H1 (cell line): ENCODE data around the gene TMEM250. TPM values are rescaled to one million over a fixed set of nuclear protein-coding genes. Genes with fewer than 3 reads are reported as not detected.

Experiments
- CTCF ChIA-PET: fragments of 300-600 bp; sonication (Branson Sonifier 250); formaldehyde crosslinking; loops from one replicate; lab custom pipeline; 2021; ENCODE audit not compliant: partially characterized antibody; lab: Charles Lee
- POLR2A ChIA-PET: fragments of 300-600 bp; sonication (Branson Sonifier 250); formaldehyde crosslinking; loops from one replicate; lab custom pipeline; 2021; ENCODE audit warnings: inconsistent platforms; ENCODE audit not compliant: partially characterized antibody; lab: Charles Lee
- DNase-seq, 2 experiments: peaks; one replicate each; pipeline versions ENCODE4 v3.0.0 to v3.0.0-alpha.2; 2010 to 2022; ENCODE audit warnings: low spot score in 2 of 2, low read depth in 1 of 2, mixed read lengths in 1 of 2
- FAIRE-seq: peaks from 2 replicates; lab custom pipeline; 2011; peaks lifted over from hg19 to GRCh38; lab: Jason Lieb, UNC
- H2AFZ ChIP-seq: 2 replicates; pipeline ENCODE4 v1.8.1; 2012; ENCODE audit warnings: low read length, inconsistent platforms
- H2AK5ac ChIP-seq: 2 replicates; pipeline ENCODE4 v1.6.1; 2013; ENCODE audit warnings: low read depth, low read length
- H2BK120ac ChIP-seq: replicated peaks from 2 replicates; pipeline ENCODE3; 2013; ENCODE audit warnings: low read depth, low read length, inconsistent platforms
- H2BK12ac ChIP-seq: 2 replicates; pipeline ENCODE4 v1.6.1; 2013; ENCODE audit warnings: low read depth, low read length
- H2BK15ac ChIP-seq: 2 replicates; pipeline ENCODE4 v1.6.1; 2013; ENCODE audit warnings: low read length
- H2BK20ac ChIP-seq: 2 replicates; pipeline ENCODE4 v1.6.1; 2013; ENCODE audit warnings: low read length
- H2BK5ac ChIP-seq: 2 replicates; pipeline ENCODE4 v1.6.1; 2013; ENCODE audit warnings: low read depth, low read length
- H3K14ac ChIP-seq: 2 replicates; pipeline ENCODE4 v1.6.1; 2013; ENCODE audit warnings: inconsistent platforms; ENCODE audit not compliant: insufficient read length
- H3K18ac ChIP-seq: 2 replicates; pipeline ENCODE4 v1.6.1; 2013; ENCODE audit warnings: low read length; ENCODE audit errors: extremely low read depth
- H3K23ac ChIP-seq: 2 replicates; pipeline ENCODE4 v1.6.1; 2013; ENCODE audit warnings: inconsistent platforms; ENCODE audit not compliant: insufficient read length
- H3K23me2 ChIP-seq: 2 replicates; pipeline ENCODE4 v1.6.1; 2013; ENCODE audit warnings: low read depth, low read length
- H3K27ac ChIP-seq: 2 replicates; pipeline ENCODE4 v1.6.1; 2011; ENCODE audit warnings: low read depth, low read length, inconsistent platforms
- H3K27me3 ChIP-seq, 4 experiments: replicated peaks in 1 of 4; 1 replicate in 1 of 4; 2 replicates in 3 of 4; pipeline versions ENCODE4 v1.6.1 to v1.8.1; 2011 to 2013; ENCODE audit warnings: low read length in 3 of 4, mild to moderate bottlenecking in 3 of 4, inconsistent platforms in 2 of 4, mixed read lengths in 2 of 4, moderate library complexity in 1 of 4; ENCODE audit not compliant: control insufficient read depth in 3 of 4, insufficient read depth in 3 of 4; ENCODE audit errors: extremely low read depth in 1 of 4
- H3K36me3 ChIP-seq, 4 experiments: 2 replicates each; pipeline versions ENCODE4 v1.6.1 to v1.8.1; 2011 to 2013; ENCODE audit warnings: mild to moderate bottlenecking in 4 of 4, low read length in 3 of 4, moderate library complexity in 2 of 4, control low read depth in 1 of 4, inconsistent platforms in 1 of 4; ENCODE audit not compliant: insufficient read depth in 4 of 4, control insufficient read depth in 2 of 4
- H3K4ac ChIP-seq: replicated peaks from 2 replicates; pipeline ENCODE3; 2013; ENCODE audit warnings: low read length, low read depth, mixed read lengths, inconsistent platforms; ENCODE audit not compliant: insufficient read length
- H3K4me1 ChIP-seq, 4 experiments: replicated peaks in 1 of 4; 1 replicate in 1 of 4; 2 replicates in 3 of 4; pipeline versions ENCODE4 v1.6.1 to v1.8.1; 2011 to 2013; ENCODE audit warnings: low read length in 3 of 4, inconsistent platforms in 2 of 4, mixed read lengths in 1 of 4; ENCODE audit not compliant: insufficient read depth in 4 of 4, control insufficient read depth in 3 of 4
- H3K4me2 ChIP-seq, 2 experiments: 2 replicates each; pipeline versions ENCODE4 v1.6.1 to v1.8.1; 2011 to 2013; ENCODE audit warnings: low read depth in 2 of 2, low read length in 2 of 2, control low read depth in 1 of 2, inconsistent platforms in 1 of 2, mild to moderate bottlenecking in 1 of 2; ENCODE audit not compliant: insufficient read depth in 1 of 2
- H3K4me3 ChIP-seq, 4 experiments: fragments of 200-600, 300-600 bp in 1 of 4; sonication (generic), shearing (Covaris generic), sonication (Bioruptor Twin) in 1 of 4; 2 replicates each; pipeline versions ENCODE4 v1.5.1 to v1.8.1; 2011 to 2016; ENCODE audit warnings: low read length in 4 of 4, low read depth in 3 of 4, control low read depth in 2 of 4, inconsistent platforms in 2 of 4, mild to moderate bottlenecking in 2 of 4, mixed read lengths in 1 of 4, moderate library complexity in 1 of 4; ENCODE audit not compliant: insufficient read depth in 2 of 4; ENCODE audit errors: extremely low read depth in 1 of 4
- H3K56ac ChIP-seq: replicated peaks from 2 replicates; pipeline ENCODE3; 2013; ENCODE audit warnings: low read depth, mild to moderate bottlenecking, mixed read lengths, low read length, inconsistent platforms; ENCODE audit not compliant: insufficient read length
- H3K79me1 ChIP-seq: 2 replicates; pipeline ENCODE4 v1.6.1; 2013; ENCODE audit warnings: low read depth, low read length, control low read depth
- H3K79me2 ChIP-seq, 2 experiments: 2 replicates each; pipeline versions ENCODE4 v1.6.1 to v1.8.1; 2012 to 2013; ENCODE audit warnings: low read length in 2 of 2, mild to moderate bottlenecking in 2 of 2, inconsistent platforms in 1 of 2; ENCODE audit not compliant: insufficient read depth in 2 of 2, control insufficient read depth in 1 of 2
- H3K9ac ChIP-seq, 4 experiments: replicated peaks in 1 of 4; 1 replicate in 1 of 4; 2 replicates in 3 of 4; pipeline versions ENCODE4 v1.6.1 to v1.8.1; 2011 to 2013; ENCODE audit warnings: low read depth in 3 of 4, low read length in 3 of 4, control low read depth in 2 of 4, mild to moderate bottlenecking in 2 of 4, moderate library complexity in 2 of 4, inconsistent platforms in 1 of 4; ENCODE audit errors: extremely low read depth in 1 of 4
- H3K9me3 ChIP-seq, 2 experiments: 2 replicates each; pipeline versions ENCODE4 v1.6.1 to v1.8.1; 2012 to 2013; ENCODE audit warnings: mild to moderate bottlenecking in 2 of 2, moderate library complexity in 2 of 2, control low read depth in 1 of 2, inconsistent platforms in 1 of 2, low read depth in 1 of 2, low read length in 1 of 2, mixed read lengths in 1 of 2; ENCODE audit not compliant: insufficient read depth in 2 of 2
- H4K20me1 ChIP-seq, 2 experiments: replicated peaks in 1 of 2; 2 replicates each; pipeline versions ENCODE3 to v1.8.1; 2011 to 2013; ENCODE audit warnings: inconsistent platforms in 2 of 2, low read length in 2 of 2, mild to moderate bottlenecking in 1 of 2; ENCODE audit not compliant: insufficient read depth in 2 of 2, control insufficient read depth in 1 of 2
- H4K5ac ChIP-seq: 2 replicates; pipeline ENCODE4 v1.6.1; 2013; ENCODE audit warnings: low read length, low read depth, mixed read lengths, inconsistent platforms; ENCODE audit not compliant: insufficient read length
- H4K8ac ChIP-seq: 2 replicates; pipeline ENCODE4 v1.8.0; 2013; ENCODE audit warnings: mild to moderate bottlenecking, moderate library complexity, low read length, inconsistent platforms; ENCODE audit not compliant: insufficient read depth; ENCODE audit errors: extremely low read depth
- H4K91ac ChIP-seq: replicated peaks from 2 replicates; pipeline ENCODE3; 2013; ENCODE audit warnings: low read length, mixed read lengths, inconsistent platforms; ENCODE audit not compliant: insufficient read length
- ASH2L ChIP-seq: fragments of 200-600, 300-600 bp; sonication (generic); IDR thresholded peaks from one replicate; pipeline ENCODE4 v1.7.1; 2017; ENCODE audit warnings: low read length
- BRCA1 ChIP-seq: IDR thresholded peaks from 2 replicates; pipeline ENCODE4 v1.6.1; 2012; ENCODE audit warnings: low read depth, low read length, improper control_type of control experiment
- CHD1 ChIP-seq: IDR thresholded peaks from 2 replicates; pipeline ENCODE4 v1.6.1; 2012; ENCODE audit warnings: low read depth, low read length, improper control_type of control experiment
- HDAC6 ChIP-seq: IDR thresholded peaks from one replicate; pipeline ENCODE4 v1.7.1; 2012; ENCODE audit warnings: low read depth, mild to moderate bottlenecking, inconsistent platforms, low read length, moderate library complexity
- POLR2A ChIP-seq, 2 experiments: IDR thresholded peaks; 1 replicate in 1 of 2; 2 replicates in 1 of 2; pipeline ENCODE4 v1.6.1; 2011; ENCODE audit warnings: low read depth in 2 of 2, low read length in 2 of 2, mild to moderate bottlenecking in 2 of 2; ENCODE audit errors: control extremely low read depth in 1 of 2
- WGBS, 2 experiments: shearing (Covaris generic) in 1 of 2; methylation state at CpG; one replicate each; pipeline versions ENCODE4 v1.1.6 to v1.1.7; 2013 to 2015; ENCODE audit warnings: low lambda C conversion rate in 2 of 2, mixed read lengths in 2 of 2, inconsistent platforms in 1 of 2, low coverage in 1 of 2, missing lambda C conversion rate in 1 of 2; ENCODE audit not compliant: insufficient replicate concordance in 2 of 2, insufficient coverage in 1 of 2, insufficient read length in 1 of 2; ENCODE audit errors: extremely low coverage in 1 of 2, missing lambda C conversion rate in 1 of 2; 5-methylcytosine and 5-hydroxymethylcytosine counted together
- polyA plus RNA-seq, 7 experiments: library from polyadenylated mRNA; depleted of rRNA in 3 of 7; stranded (reverse) in 5 of 7; unstranded in 2 of 7; fragments of >200 nt in 5 of 7; fragments of 200-250 nt in 2 of 7; gene quantifications; 1 replicate in 5 of 7; 2 replicates in 1 of 7; 4 replicates in 1 of 7; pipeline versions ENCODE4 v1.2.1 to v1.2.3, GENCODE V29; 2011 to 2013; ENCODE audit warnings: missing spikeins in 2 of 7, mixed read lengths in 2 of 7
- total RNA-seq: library from RNA; stranded (reverse); fragmentation: NEBNext Ultra II Directional; extraction: Animal tissue kit (Norgen Biotek cat#: 25700); gene quantifications from 2 replicates; pipeline ENCODE4 v1.2.1, GENCODE V29; 2021

Gene TMEM250
- total and polyA plus RNA-seq, 2 of the 8 experiments (the other 6 are each of a cell fraction or from before 2014, with no cell fraction given): 22.3 to 34.9 TPM

GRCh38 chr9:136115641-136116359, 2.9 kb downstream of the TMEM250 start:
- H2BK20ac ChIP-seq: no peak overlapping the region
- no peak overlapping the region for H3K9ac ChIP-seq
- no peak overlapping the region for H4K5ac ChIP-seq
- peaks cover 0 to 5% of the 10 kb centered on the region in 2 experiments for H4K20me1 ChIP-seq
- H3K27me3 ChIP-seq: no peaks in the 10 kb centered on the region
- H3K23me2 ChIP-seq: no peaks in the 10 kb centered on the region; the same call in 1 of the 2 replicates
- peaks cover 0 to 12% (median 4%) of the 10 kb centered on the region in 4 experiments; a peak in 5 of 8 replicates for H3K36me3 ChIP-seq
- WGBS, 2 experiments: 94% methylated on average over 11 of the region's 22 CpGs; no CpG with 5 or more reads in 1 of the 2 experiments
- H2AK5ac ChIP-seq: no peak overlapping the region
- FAIRE-seq (no peak), DNase-seq (no peak)
- H2BK15ac ChIP-seq: no peak overlapping the region
- 0 out of 2 replicates have a peak, but pooled peaks cover 3% of the 10 kb centered on the region for H3K79me1 ChIP-seq
- no peak overlapping the region for H3K56ac ChIP-seq
- H3K4ac ChIP-seq: no peak overlapping the region
- H4K91ac ChIP-seq: no peak overlapping the region
- peaks cover 0 to 7% of the 10 kb centered on the region in 2 experiments; a peak in 1 of 4 replicates for H3K79me2 ChIP-seq
- no peak overlapping the region for H2BK120ac ChIP-seq
- POLR2A ChIA-PET: interaction anchor here (4.5 kb wide), 1 partner anchor 10 kb away, joined by 40 read pairs; no protein-coding TSS in a partner anchor
- no peak overlapping the region for H2AFZ ChIP-seq
- TF ChIP-seq POLR2A (IDR thresholded peaks at IDR 0.05; ENCODE audit: control extremely low read depth in 1 of 2, low read depth in 2 of 2, low read length in 2 of 2): no peak
- TF ChIP-seq CHD1: no peak
- TF ChIP-seq HDAC6: no peak
- TF ChIP-seq BRCA1: no peak
- TF ChIP-seq ASH2L: no peak
- TF ChIP-seq, all 59 proteins: peak for 0
- no peak overlapping the region for H3K4me3 ChIP-seq
- H3K9me3 ChIP-seq: no peaks in the 10 kb centered on the region
- CTCF ChIA-PET: interaction anchor here (1.5 to 2.5 kb wide), 3 partner anchors 9 to 209 kb away, joined by 4 to 8 read pairs (median 7); no protein-coding TSS in a partner anchor
- H2BK12ac ChIP-seq: no peak overlapping the region
- H3K4me2 ChIP-seq: no peak overlapping the region
- H3K23ac ChIP-seq: no peak overlapping the region
- H3K4me1 ChIP-seq: peaks cover 0 to 16% (median 10%) of the 10 kb centered on the region in 4 experiments; a peak in 6 of 7 replicates
- H3K14ac ChIP-seq: no peak overlapping the region
- H4K8ac ChIP-seq: no peak overlapping the region
- H3K27ac ChIP-seq: no peak overlapping the region
- no peak overlapping the region for H2BK5ac ChIP-seq
- H3K18ac ChIP-seq: no peak overlapping the region
